PFSK-1 (cell line): ENCODE measurements around the gene HNRNPA1.

Source experiments
- POLR2AphosphoS5 ChIP-seq: IDR thresholded peaks from 2 replicates; pipeline ENCODE4 v1.6.1; 2012; ENCODE audit warnings: low read depth, mild to moderate bottlenecking, control low read depth, low read length, moderate library complexity
- SIN3A ChIP-seq: IDR thresholded peaks from 2 replicates; pipeline ENCODE4 v1.6.1; 2012; ENCODE audit warnings: mild to moderate bottlenecking, low read length, moderate library complexity, borderline replicate concordance; ENCODE audit not compliant: insufficient read depth
- TF ChIP-seq, protein P1 (sequence below), 2 experiments: IDR thresholded peaks; 2 replicates each; pipeline versions ENCODE4 v1.6.1 to v1.8.0; 2011 to 2012; ENCODE audit warnings: low read depth in 2 of 2, low read length in 2 of 2, control low read depth in 1 of 2, inconsistent platforms in 1 of 2, mild to moderate bottlenecking in 1 of 2, moderate library complexity in 1 of 2; ENCODE audit not compliant: insufficient read depth in 1 of 2

DNA sequence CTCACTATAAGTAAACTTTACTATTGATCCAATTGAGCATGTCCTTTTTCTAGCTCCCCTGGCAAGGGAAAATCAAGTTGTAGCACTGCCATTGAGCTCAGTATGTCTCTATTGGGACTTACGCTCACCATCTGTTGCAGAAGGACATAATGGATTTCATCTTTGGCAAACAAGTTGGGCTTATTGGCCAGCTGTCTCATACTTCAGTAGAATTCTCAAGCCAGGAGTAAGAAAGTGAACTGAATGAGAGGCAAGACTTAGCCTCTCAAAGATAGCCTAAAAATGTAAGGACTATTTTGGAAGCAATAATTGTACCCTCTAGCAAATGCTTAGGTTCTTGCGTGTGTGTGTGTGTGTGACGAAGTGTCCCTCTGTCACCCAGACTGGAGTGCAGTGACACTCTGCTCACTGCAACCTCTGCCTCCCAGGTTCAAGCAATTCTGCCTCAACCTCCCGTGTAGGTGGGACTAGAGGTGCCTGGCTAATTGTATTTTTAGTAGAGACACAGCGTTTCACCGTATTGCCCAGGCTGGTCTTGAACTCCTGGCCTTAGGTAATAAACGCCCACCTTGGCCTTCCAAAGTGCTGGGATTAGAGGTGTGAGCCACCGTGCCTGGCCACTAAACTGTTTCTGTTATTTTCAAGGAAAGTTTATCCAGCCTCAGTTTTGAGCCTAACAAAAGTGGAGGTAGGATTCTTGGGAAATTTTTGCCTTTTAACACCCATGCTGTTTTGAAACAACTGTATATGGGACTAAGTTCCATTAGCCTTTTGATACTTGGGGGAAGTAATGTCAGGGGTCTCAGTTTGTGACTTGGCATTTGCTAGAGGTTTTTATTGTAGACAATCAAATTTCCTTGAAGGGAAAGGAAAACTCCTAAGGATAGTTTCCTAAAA, 7.0 kb downstream of the HNRNPA1 start:
- TF ChIP-seq SIN3A (0 out of 2 replicates have a peak, but pooled peaks have one; percentile 23), POLR2AphosphoS5 (peak; percentile 76)
- TF ChIP-seq, protein P1, sequence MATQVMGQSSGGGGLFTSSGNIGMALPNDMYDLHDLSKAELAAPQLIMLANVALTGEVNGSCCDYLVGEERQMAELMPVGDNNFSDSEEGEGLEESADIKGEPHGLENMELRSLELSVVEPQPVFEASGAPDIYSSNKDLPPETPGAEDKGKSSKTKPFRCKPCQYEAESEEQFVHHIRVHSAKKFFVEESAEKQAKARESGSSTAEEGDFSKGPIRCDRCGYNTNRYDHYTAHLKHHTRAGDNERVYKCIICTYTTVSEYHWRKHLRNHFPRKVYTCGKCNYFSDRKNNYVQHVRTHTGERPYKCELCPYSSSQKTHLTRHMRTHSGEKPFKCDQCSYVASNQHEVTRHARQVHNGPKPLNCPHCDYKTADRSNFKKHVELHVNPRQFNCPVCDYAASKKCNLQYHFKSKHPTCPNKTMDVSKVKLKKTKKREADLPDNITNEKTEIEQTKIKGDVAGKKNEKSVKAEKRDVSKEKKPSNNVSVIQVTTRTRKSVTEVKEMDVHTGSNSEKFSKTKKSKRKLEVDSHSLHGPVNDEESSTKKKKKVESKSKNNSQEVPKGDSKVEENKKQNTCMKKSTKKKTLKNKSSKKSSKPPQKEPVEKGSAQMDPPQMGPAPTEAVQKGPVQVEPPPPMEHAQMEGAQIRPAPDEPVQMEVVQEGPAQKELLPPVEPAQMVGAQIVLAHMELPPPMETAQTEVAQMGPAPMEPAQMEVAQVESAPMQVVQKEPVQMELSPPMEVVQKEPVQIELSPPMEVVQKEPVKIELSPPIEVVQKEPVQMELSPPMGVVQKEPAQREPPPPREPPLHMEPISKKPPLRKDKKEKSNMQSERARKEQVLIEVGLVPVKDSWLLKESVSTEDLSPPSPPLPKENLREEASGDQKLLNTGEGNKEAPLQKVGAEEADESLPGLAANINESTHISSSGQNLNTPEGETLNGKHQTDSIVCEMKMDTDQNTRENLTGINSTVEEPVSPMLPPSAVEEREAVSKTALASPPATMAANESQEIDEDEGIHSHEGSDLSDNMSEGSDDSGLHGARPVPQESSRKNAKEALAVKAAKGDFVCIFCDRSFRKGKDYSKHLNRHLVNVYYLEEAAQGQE (IDR thresholded peaks at IDR 0.05; ENCODE audit: insufficient read depth in 1 of 2, low read depth in 2 of 2, low read length in 2 of 2): no peak
